MV-4-11 (cell line): ENCODE measurements around the gene NKAIN2.
"Not testable (repeated sequence)": the region's sequence is repeated elsewhere in the genome, so short reads cannot be mapped to it uniquely, and the experiment has no call there.

Experiments used
- DNase-seq: peaks from one replicate; lab custom pipeline; 2025; lab: John Stamatoyannopoulos, UW

The NKAIN2 gene

DNA sequence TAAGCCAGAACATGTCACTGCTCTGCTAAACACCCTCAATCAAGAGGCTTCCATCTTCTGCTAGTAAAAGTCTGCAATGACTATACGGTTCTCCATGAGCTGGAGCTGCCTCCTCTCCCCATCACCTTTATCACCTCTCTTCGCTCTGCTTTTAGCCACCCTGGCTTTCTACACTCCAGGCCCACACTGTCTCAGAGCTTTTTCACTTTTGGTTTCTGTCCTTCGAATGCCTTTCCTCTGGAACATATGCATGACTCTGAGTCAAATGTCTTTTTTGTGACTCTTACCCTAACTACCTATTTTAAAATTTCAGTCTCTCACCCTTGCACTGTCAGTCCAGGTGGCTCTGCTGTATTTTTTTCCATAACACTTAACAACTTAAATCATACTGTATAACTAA is 633.1 kb downstream of the NKAIN2 start:
- no peak for DNase-seq

DNA sequence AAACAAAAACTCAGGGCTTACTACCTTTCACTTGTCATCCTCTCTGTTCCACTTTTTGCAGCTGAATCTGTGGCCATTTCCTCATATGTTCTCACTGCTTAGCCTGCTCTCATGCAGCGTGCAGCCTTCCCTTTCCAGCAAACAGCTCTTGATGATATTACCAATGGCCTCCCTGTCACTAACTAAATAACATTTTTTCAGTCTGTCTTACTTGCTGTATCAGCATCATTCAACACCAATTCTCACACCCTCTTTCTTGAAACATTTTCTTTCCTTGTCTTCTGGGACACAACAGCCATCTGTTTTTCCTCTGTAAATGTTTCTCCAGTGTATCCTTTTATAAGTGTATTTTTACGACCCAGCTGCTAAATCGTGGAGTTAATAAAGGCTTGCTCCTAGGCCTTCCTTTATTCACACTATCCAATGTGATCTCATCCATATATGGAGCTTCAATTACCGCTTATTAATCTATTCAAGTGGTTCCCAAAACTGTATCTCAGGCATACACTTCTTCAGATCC is 634.9 kb downstream of the NKAIN2 start:
- DNase-seq: no peak

DNA sequence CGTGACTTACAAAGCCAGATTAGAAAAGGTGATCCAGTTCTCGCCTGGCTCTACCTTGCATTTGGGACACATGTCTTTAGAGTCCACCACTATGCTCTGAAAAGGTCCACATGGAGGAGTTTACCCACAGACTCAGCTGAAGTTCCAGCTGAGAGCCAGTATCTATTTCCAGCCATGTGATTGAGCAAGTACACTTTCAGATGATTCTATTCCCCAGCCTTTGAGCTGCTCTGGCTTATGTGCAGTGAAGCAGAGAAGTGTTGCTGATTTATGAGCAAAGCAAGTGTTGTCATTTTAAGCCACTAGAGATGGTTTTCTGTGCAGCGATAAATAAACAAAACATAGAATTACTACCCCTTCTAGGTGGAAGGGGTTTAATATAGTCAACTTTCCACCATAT is 637.8 kb downstream of the NKAIN2 start:
- no peak for DNase-seq

DNA sequence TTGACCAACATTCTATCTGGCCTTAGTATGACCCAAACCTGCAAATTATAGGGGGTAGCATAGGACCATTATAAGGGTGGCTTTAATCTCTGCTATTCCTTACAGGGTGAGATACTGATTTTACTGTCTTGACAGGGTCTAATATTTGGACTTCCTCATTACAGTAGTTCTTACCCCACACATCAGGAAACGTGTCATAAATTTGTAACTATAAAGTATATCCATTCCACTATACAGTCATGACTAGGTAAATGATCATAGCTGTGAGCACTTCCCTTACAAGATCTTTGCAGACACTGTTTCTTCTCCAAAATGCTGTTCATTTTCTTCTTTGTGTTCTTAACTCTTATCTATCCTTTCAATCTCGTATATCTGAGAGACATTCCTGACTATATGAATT is 639.9 kb downstream of the NKAIN2 start:
- no peak for DNase-seq

DNA sequence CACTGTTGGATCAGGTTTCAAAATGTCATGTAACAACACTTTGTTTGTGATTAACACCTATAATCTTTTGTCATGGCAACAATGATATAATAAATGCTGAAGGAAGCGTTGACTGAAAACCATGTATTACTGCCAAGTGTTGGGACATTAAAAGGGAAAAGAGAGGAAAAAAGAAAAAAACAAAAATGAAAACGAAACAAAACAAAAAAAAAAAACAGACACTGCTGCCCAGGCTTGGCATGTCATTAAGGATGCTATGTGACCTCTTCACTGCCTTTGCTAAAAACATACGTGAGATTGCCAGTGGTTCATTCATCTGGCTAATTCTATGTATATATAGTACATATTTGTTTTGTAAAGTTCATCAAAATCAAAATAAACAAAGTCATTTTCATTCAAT is 641.9 kb downstream of the NKAIN2 start:
- no peak for DNase-seq

DNA sequence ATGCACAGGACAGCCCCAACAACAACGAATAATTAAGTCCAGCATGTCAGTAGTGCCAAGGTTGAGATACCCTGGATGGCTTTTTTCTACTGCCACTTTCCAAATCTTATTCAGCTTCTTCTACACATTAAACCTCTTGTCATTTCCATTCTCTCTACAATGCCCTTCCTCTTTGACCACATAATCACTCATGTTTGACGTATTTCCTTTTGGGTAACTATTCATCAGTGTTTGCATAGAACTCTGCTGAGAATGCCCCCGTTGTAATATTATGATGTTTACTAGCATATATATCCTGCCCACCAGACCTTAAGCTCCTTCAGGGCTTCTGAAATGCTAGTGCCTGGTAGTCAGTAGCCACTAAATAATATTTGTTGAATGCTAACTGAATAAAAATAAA is 643.3 kb downstream of the NKAIN2 start:
- DNase-seq: no peak

DNA sequence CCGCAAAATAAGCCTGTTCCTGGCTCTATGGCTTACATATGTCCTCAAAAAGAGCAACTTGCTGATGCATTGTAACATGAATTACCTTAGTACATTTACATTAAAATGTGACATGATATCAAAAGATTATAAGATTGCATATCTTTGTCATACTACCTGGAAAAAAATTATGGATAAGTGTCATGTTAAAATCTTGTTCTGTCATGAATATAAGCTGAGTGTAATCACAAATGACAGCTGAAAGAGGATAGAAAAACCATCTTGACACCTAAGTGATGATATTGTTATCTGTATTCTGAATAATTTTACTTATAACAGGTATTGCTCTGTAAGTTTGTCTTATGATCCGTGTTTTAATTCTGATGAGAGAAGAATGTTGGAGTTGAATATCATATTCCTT is 655.6 kb downstream of the NKAIN2 start:
- DNase-seq: no peak

DNA sequence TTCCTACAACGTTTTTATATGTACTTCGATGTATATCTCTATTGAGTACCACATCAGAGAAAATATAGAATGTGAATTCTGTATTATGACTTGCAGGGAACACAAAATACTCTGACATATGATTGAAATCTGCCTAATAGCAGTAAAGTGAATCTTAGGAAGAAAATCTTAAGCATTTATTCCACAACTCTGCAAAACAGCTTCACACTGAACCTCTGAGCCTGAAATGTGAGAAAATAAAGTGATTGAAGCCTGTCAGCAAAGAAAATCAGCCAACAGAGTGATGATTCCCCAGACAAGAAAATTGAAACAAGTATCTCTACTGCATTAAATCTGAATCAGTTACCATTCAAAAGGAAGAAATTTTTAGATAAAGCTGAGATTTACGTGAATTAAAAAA is 659.1 kb downstream of the NKAIN2 start:
- no peak for DNase-seq

DNA sequence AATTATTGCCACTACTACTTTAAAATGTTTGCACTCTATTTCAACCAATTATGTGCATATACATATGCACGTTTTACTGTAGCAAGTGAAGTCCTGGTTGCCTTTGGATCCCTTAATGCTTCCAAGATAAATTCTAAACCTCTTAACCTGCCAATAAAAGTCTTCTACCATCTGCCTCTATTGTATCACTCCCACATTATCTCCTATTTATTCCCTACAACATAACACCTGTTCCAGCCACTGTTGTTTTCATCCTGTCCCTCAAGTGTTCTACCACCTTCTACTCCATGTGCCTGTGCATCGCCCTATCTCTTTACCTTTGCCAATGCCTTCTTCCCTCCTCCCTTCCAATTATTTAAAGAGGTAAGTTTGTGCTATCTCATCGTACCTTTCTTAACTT is 659.6 kb downstream of the NKAIN2 start:
- DNase-seq: no peak

DNA sequence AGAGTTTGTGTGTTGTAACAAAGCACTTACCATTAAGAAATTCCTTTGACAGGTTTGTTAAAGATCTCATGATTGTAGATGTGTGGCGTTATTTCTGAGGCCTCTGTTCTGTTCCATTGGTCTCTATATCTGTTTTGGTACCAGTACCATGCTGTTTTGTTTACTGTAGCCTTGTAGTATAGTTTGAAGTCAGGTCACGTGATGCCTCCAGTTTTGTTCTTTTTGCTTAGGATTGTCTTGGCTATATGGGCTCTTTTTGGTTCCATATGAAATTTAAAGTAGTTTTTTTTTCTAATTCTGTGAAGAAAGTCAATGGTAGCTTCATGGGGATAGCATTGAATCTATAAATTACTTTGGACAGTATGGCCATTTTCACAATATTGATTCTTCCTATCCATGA is 660.9 kb downstream of the NKAIN2 start:
- not testable (repeated sequence) for DNase-seq

DNA sequence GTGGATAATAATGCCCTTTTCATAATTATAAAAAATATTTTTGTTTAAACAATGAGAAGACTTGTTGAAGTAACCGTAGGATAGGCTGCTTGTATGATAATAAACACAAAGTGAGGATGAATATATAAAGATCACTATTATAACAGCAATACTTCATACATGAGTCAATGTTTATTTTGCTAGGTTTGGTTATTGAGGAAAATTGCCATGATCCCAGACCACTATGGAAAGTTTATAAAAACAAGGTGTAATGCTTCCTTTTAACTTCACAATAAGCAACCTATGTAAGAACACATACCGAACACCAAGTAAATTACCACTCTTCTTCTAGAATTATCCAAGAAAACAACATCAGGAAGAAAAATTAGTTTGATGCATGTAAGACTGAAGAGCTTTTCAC is 663.3 kb downstream of the NKAIN2 start:
- DNase-seq: no peak

DNA sequence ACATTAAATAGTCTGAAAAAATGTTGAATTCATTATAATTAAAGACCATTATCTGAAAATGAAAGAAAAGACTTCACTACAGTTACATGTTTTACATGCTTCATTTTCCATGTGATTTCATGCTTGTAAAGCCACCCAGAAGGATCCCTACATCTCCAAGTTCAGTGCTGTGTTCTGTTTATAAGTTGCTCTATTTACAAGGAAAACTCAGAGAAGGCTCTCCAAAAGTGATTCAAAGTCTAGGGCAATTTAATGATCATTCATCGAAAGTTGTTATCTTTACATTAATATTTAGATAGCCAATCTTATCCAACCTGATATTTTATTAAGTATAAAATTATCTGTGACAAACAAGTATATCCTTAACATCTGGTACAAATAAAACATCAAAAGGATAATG is 663.7 kb downstream of the NKAIN2 start:
- DNase-seq: no peak

DNA sequence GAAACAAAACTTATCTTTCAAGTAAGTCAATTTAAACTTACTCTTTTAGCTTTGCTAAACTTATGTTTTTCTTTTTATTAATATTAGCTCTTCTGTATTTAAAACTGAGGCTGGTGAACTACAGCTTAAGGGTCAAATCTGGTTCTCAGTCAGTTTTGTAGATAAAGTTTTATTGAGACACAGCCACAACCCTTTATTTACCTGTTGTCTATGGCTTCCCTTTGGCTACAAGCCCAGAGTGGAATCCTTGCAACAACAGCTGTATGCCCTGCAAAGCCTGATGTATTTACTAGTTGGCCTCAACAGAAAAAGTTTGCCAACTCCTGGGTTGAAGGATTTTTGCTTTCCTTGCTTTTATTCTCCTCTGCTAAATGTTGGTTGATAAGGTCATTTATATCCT is 667.1 kb downstream of the NKAIN2 start:
- DNase-seq: no peak

DNA sequence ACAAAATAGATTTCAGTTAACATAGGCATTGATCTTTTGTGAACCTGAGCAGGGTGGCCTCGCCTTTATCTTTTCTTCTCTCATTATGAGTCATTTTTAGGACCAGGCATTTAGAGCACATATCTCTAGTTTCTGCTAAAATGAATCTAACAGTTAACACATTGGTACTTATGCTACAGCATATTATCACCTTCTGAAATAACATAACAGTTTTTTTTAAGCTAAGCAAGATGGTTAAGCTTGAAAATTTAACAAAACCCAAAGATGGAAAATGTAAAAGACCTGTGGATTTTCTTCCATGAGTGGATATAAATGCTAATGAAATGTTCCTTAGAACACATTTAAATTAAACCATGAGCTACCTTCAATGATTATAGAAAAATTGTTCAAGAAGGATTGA is 671.5 kb downstream of the NKAIN2 start:
- no peak for DNase-seq

DNA sequence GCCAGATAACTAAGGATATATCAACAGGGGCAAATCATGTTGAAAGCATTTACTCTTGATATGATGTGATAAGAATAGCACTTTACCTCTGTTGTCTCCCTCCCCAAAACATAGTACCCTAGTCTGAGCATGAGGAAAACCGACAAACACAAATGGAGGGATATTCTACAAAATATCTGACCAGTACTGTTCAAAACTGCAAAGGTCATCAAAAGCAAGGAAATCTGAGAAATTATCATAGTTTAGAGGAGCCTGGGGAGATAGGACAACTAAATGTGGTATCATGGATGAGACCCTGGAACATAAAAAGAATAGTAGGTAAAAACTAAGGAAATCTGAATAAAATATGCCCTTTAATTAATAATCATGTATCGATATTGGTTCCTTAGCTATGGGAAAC is 675.2 kb downstream of the NKAIN2 start:
- no peak for DNase-seq

DNA sequence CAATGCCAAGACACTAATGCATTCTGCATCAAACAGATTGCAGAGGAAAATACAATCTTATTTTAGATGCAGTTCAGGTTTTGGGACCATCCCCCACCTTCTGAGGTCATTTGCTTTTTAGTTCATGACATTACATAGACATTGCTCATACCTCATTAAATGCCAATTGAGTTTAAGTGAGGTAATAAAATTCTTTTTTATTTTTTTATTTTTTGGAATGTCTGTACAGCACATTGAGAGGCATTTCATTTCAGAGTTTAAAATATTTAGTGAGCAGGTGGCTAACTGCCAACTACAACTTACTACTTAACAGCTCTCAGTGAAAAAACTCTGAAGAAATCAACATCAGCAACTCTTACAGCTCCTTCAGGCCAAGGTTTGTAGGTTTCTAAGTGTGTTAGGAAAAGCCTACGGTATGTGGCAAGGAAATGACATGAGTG is 676.3 kb downstream of the NKAIN2 start:
- no peak for DNase-seq

DNA sequence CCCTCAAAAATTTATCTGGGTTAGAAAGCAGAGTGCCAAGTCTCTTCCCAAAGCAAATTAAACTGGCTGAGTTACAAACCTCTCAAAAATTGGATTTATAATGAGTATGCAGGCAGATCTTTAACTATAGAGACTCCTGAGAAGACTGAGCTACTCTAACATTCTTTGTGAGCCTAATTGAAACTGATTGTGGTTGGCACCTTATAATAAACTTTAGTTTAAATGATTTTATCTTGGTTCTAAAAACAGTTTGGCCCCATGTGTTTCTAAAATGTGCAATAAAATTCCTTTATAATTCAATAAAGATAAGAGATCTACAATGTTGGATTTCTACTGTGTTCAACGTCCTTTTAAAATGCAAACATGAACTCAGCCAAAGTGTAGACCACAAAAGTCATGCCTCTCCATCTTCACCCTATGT is 678.4 kb downstream of the NKAIN2 start:
- no peak for DNase-seq

DNA sequence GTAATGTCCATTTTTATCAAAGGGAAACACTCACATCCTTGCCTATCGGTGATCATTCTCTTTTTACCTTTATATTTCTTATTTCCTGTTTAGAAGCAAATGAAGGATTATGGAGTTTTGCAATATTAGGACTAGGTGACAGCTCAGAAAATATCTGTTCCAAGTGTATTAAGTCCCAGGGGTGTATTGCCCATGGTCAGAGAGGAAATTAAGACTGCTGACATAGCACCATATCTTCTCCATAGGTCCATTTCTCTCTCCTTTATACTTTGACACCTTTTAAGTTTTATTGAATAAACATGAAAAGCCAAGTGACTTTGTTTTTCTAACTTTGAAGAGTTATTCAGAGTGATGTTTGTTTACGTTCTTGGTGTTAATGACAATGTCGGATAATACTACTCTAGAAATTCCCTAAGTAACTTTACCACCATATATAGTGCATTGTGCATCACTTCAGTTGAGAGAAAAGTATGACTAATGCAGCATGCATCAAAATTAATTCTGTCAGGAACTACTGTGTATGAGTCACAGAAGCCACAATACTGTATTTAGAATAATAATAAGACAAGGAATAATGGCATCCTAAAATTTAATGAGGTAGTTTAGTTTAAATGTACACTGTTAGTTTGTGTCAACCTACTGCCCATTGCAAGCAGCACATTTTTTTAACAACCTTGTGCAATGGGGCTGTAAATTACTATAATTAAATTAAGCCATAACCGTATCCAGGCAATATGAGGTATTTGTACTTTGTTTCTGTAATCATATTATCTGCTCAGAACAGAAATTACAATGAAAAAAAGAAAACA is 684.2 kb downstream of the NKAIN2 start:
- no peak for DNase-seq

DNA sequence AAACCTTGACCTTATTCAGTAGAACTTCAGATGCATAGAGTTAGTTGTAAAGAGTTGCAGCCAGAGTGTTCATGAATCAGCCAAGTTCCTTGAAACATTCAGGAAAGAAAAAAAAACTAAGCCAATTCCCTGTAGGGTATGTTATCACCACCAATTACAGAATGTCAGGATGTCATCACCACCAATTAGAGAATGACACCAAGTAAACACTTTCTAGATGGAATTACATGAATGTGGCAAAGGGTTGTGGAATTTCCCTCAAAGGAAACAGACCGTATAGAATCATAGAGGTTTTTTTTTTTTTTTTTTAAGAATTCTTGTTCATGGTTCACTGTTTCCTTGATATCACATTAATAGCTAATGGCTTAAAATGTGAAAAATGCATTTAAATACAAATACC is 686.5 kb downstream of the NKAIN2 start:
- DNase-seq: no peak

DNA sequence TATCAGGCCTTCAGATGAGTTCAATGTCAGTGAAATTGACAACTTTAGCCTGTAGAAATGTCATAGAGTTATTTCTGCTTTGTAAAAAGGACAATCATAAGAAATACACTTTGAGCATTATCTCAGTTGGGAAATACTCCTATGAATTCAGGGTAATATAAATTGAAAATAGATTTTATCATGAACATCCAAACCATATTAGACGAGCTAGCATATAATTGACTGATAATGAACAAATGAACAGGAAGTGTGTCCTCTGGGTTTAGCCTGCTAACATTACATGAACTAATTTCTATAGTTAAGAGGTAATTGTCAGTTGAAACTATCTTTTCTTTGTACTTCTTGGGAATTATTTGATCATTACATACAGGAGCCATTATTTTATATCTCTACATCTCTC is 689.6 kb downstream of the NKAIN2 start:
- DNase-seq: no peak

DNA sequence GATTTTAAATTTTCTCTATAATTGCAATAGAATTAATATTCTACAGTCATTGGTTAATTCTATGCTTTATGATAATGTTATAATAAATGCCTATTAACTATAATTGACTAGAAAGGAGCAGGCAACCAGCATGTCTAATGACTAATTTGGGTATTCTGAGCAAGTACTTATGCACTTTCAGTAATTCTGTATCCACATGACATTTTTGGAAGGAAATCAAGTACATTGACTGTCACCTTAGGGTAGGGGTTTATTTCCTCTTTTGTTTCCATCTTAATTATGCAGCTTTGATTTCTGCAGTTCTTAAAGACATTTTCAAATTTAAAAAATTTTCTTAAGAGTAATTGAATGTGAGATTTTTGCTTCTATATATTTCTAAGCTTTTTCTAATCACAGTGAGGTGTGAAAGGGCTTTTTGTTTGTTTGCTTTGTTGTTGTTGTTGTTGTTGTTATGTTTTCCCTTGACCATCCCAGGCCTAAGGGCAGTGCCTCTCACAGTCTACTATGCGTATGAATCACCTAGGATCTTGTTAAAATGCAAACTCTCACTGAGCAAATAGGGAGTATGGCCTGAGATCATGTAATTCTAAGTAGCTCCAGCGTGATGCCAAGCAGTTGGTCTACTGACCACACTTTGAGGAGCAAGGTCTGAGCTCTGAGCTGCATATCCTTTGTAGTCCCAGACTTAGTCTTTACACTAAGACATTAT is 691.4 kb downstream of the NKAIN2 start:
- no peak for DNase-seq

DNA sequence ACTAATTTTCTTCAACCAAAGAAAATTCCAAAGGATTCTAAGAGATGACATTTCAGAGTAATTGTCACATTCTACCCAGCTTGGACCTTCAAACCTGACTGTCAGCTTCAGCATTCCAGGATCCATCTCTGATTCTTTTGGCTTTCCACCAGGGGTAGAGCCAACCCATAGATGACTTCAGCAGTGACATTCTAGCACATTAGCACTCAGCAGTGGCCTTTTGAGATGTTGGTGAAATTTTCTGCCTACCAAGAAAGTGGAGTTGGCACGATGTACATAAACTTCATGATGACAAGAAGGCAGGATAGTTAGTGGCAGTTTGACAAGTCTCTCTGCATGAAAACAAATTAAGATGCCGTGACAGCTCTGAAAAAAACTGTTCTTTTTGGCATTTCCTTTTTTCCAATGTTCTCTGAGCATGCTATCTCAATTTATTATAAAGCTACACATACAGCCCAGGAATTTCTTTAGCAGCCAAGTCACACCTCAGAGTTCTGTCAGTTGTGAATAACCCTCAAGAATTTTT is 692.1 kb downstream of the NKAIN2 start:
- DNase-seq: no peak

DNA sequence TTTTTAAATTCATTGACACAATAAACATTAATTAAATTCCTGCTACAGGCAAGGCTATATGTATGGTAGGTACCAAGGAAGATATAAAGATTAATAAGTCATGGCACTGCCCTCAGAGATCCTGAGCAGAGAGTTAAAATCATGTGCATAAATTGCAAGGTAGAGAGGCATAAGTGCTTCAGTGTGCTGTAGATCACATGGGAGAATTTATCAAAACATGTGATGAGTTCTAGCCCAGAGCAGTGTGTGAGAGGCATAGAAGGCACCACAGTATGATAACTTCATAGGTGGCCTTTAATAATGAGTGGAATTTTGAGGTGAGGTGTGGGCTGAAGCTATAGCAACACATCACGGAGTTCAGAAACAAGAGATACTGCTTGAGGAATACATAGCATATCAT is 692.7 kb downstream of the NKAIN2 start:
- DNase-seq: no peak
